CD14-positive monocyte (primary cell): Measurements from ENCODE around the gene RBMS3. TPM values are rescaled to one million over a fixed set of nuclear protein-coding genes. Genes with fewer than 3 reads are reported as not detected.

Experiments used
- DNase-seq, 3 donors: peaks; one replicate each; pipeline ENCODE4 v3.0.0-alpha.2; 2011 to 2022
- H2AFZ ChIP-seq: 2 replicates; pipeline ENCODE4 v1.6.0; 2012; ENCODE audit warnings: mild to moderate bottlenecking, low read depth, low read length, inconsistent platforms; ENCODE audit not compliant: insufficient read depth, poor library complexity, severe bottlenecking
- H3K27ac ChIP-seq, 2 donors: 1 replicate in 1 of 2; 2 replicates in 1 of 2; pipeline ENCODE4 v1.5.1; 2012 to 2013; ENCODE audit warnings: low read length in 2 of 2, control low read depth in 1 of 2, inconsistent platforms in 1 of 2, low read depth in 1 of 2, mild to moderate bottlenecking in 1 of 2
- H3K27me3 ChIP-seq, 2 donors: one replicate each; pipeline versions ENCODE4 v1.6.0 to v1.6.1; 2011 to 2013; ENCODE audit warnings: low read length in 2 of 2; ENCODE audit not compliant: control insufficient read depth in 2 of 2, insufficient read depth in 2 of 2
- H3K36me3 ChIP-seq, 2 donors: replicated peaks in 1 of 2; 1 replicate in 1 of 2; 2 replicates in 1 of 2; pipeline versions ENCODE4 v1.5.1 to v1.6.1; 2012 to 2013; ENCODE audit warnings: low read length in 2 of 2, control low read depth in 1 of 2, inconsistent platforms in 1 of 2, mild to moderate bottlenecking in 1 of 2; ENCODE audit not compliant: insufficient read depth in 2 of 2, control insufficient read depth in 1 of 2
- H3K4me1 ChIP-seq, 2 donors: 1 replicate in 1 of 2; 2 replicates in 1 of 2; pipeline versions ENCODE4 v1.5.1 to v1.6.1; 2012 to 2013; ENCODE audit warnings: low read length in 2 of 2, control low read depth in 1 of 2, inconsistent platforms in 1 of 2, mild to moderate bottlenecking in 1 of 2, moderate library complexity in 1 of 2; ENCODE audit not compliant: insufficient read depth in 2 of 2, control insufficient read depth in 1 of 2
- H3K4me2 ChIP-seq: replicated peaks from 2 replicates; pipeline ENCODE3; 2012; ENCODE audit warnings: low read length, moderate library complexity, mild to moderate bottlenecking; ENCODE audit not compliant: poor library complexity, severe bottlenecking; ENCODE audit errors: extremely low read depth
- H3K4me3 ChIP-seq, 3 experiments: fragments of 200-600 bp in 1 of 3; sonication (generic) in 1 of 3; replicated peaks in 1 of 3; 1 replicate in 2 of 3; 2 replicates in 1 of 3; pipeline ENCODE4 v1.5.1; 2011 to 2013; ENCODE audit warnings: low read length in 3 of 3, mild to moderate bottlenecking in 3 of 3, control low read depth in 2 of 3, low read depth in 2 of 3, inconsistent platforms in 1 of 3, moderate library complexity in 1 of 3
- H3K79me2 ChIP-seq: 2 replicates; pipeline ENCODE4 v1.6.0; 2012; ENCODE audit warnings: mild to moderate bottlenecking, control low read depth, inconsistent platforms, low read length, moderate library complexity; ENCODE audit not compliant: insufficient read depth
- H3K9ac ChIP-seq: 2 replicates; pipeline ENCODE4 v1.6.0; 2017; ENCODE audit warnings: low read length, mild to moderate bottlenecking; ENCODE audit not compliant: insufficient read depth, poor library complexity, severe bottlenecking
- H3K9me3 ChIP-seq, 2 donors: replicated peaks in 1 of 2; 1 replicate in 1 of 2; 2 replicates in 1 of 2; pipeline versions ENCODE4 v1.5.1 to v1.6.1; 2012 to 2013; ENCODE audit warnings: low read length in 2 of 2, control low read depth in 1 of 2; ENCODE audit not compliant: control insufficient read depth in 1 of 2, insufficient read depth in 1 of 2
- H4K20me1 ChIP-seq: 2 replicates; pipeline ENCODE4 v1.6.0; 2012; ENCODE audit warnings: mild to moderate bottlenecking, low read length, control low read depth, moderate library complexity; ENCODE audit not compliant: insufficient read depth
- H3K27ac Mint-ChIP-seq, 7 donors: one replicate each; pipeline ENCODE4 v1.8.0; 2020; ENCODE audit warnings: mild to moderate bottlenecking in 7 of 7, mixed read lengths in 7 of 7, moderate library complexity in 6 of 7, inconsistent platforms in 2 of 7
- H3K27me3 Mint-ChIP-seq, 3 donors: one replicate each; pipeline ENCODE4 v1.8.0; 2021 to 2022; ENCODE audit warnings: low read depth in 3 of 3, mild to moderate bottlenecking in 3 of 3, mixed read lengths in 3 of 3, moderate library complexity in 3 of 3, inconsistent platforms in 1 of 3
- H3K36me3 Mint-ChIP-seq, 2 donors: one replicate each; pipeline ENCODE4 v1.8.0; 2020; ENCODE audit warnings: mixed read lengths in 2 of 2, inconsistent platforms in 1 of 2, mild to moderate bottlenecking in 1 of 2
- H3K4me1 Mint-ChIP-seq: one replicate; pipeline ENCODE4 v1.8.0; 2020; ENCODE audit warnings: mild to moderate bottlenecking, mixed read lengths
- H3K4me3 Mint-ChIP-seq, 2 donors: one replicate each; pipeline ENCODE4 v1.8.0; 2020; ENCODE audit warnings: mild to moderate bottlenecking in 2 of 2, mixed read lengths in 2 of 2, moderate library complexity in 1 of 2
- H3K9me3 Mint-ChIP-seq, 7 donors: one replicate each; pipeline ENCODE4 v1.8.0; 2020 to 2022; ENCODE audit warnings: mixed read lengths in 7 of 7, mild to moderate bottlenecking in 6 of 7, moderate library complexity in 6 of 7, inconsistent platforms in 2 of 7
- CTCF ChIP-seq: fragments of 200-600 bp; IDR thresholded peaks from one replicate; pipeline ENCODE4 v1.8.0; 2022; ENCODE audit warnings: antibody characterized with exemption, mild to moderate bottlenecking
- WGBS: methylation state at CpG from one replicate; pipeline ENCODE4 v1.1.5; 2013; ENCODE audit warnings: missing lambda C conversion rate; ENCODE audit not compliant: insufficient coverage; 5-methylcytosine and 5-hydroxymethylcytosine counted together
- intact Hi-C, 2 donors: fragments of 100-400 bp; cut with micrococcal nuclease; formaldehyde crosslinking; loops; one replicate each; pipeline versions ENCODE4 v1.15.0 to v1.15.1; 2023
- polyA plus RNA-seq, 3 donors: library from polyadenylated mRNA; depleted of rRNA in 1 of 3; unstranded in 2 of 3; stranded (reverse) in 1 of 3; fragments of 300-500 nt in 2 of 3; fragments of >200 nt in 1 of 3; fragmentation: Illumina TruSeq in 2 of 3; gene quantifications; 1 replicate in 2 of 3; 2 replicates in 1 of 3; pipeline ENCODE4 v1.2.3, GENCODE V29; 2012 to 2021

RBMS3 gene
- polyA plus RNA-seq, 3 donors = not detected

- H3K9me3 Mint-ChIP-seq = peaks cover 0 to 2% (median 0%) of the 10 kb centered on the region in 7 donors
Observed at GRCh38 chr3:29267226-29267625, 13.6 kb upstream of the RBMS3 start.

GRCh38 chr3:29268651-29269050 is 12.2 kb upstream of the RBMS3 start:
- no peaks in the 10 kb centered on the region for H3K79me2 ChIP-seq
- no peaks in the 10 kb centered on the region for H3K27me3 Mint-ChIP-seq
- H2AFZ ChIP-seq = no peak overlapping the region
- H3K9ac ChIP-seq = no peak overlapping the region
- no CpG with 5 or more reads among the region's 2 CpGs for WGBS
- no peak overlapping the region for H3K27ac ChIP-seq
- no peak overlapping the region for H3K4me2 ChIP-seq
- H3K4me1 ChIP-seq = no peaks in the 10 kb centered on the region
- H3K4me3 ChIP-seq = no peak overlapping the region
- H3K36me3 Mint-ChIP-seq = no peaks in the 10 kb centered on the region
- intact Hi-C loops = no loop called here
- no peaks in the 10 kb centered on the region for H3K9me3 ChIP-seq
- H3K27ac Mint-ChIP-seq = no peak overlapping the region
- H3K36me3 ChIP-seq = no peaks in the 10 kb centered on the region
- DNase-seq = no peak
- H4K20me1 ChIP-seq = no peaks in the 10 kb centered on the region
- no peak for TF ChIP-seq CTCF
- H3K4me1 Mint-ChIP-seq = no peaks in the 10 kb centered on the region
- no peaks in the 10 kb centered on the region for H3K27me3 ChIP-seq
- no peak overlapping the region for H3K4me3 Mint-ChIP-seq
- H3K9me3 Mint-ChIP-seq = peaks cover 0 to 2% (median 0%) of the 10 kb centered on the region in 7 donors

More at GRCh38 chr3:29267226-29267625, 13.6 kb upstream of the RBMS3 start:
- H3K4me1 ChIP-seq = no peaks in the 10 kb centered on the region
- Mint-ChIP-seq H3K36me3 (no peaks in the 10 kb centered on the region), H3K27ac (no peak overlapping the region), H3K4me1 (no peaks in the 10 kb centered on the region), H3K27me3 (no peaks in the 10 kb centered on the region), H3K4me3 (no peak overlapping the region)
- H3K36me3 ChIP-seq = no peaks in the 10 kb centered on the region
- no peaks in the 10 kb centered on the region for H3K9me3 ChIP-seq
- TF ChIP-seq CTCF = no peak
- no peaks in the 10 kb centered on the region for H3K79me2 ChIP-seq
- H2AFZ ChIP-seq = no peak overlapping the region
- no peak overlapping the region for H3K27ac ChIP-seq
- no peak overlapping the region for H3K4me3 ChIP-seq
- WGBS = 100% methylated on average over 4 of the region's 4 CpGs
- DNase-seq = no peak
- no peaks in the 10 kb centered on the region for H3K27me3 ChIP-seq
- H3K4me2 ChIP-seq = no peak overlapping the region
- no peak overlapping the region for H3K9ac ChIP-seq
- intact Hi-C loops = no loop called here
- no peaks in the 10 kb centered on the region for H4K20me1 ChIP-seq
